Measurements from ENCODE around the gene KIF7.

The KIF7 gene

DNA sequence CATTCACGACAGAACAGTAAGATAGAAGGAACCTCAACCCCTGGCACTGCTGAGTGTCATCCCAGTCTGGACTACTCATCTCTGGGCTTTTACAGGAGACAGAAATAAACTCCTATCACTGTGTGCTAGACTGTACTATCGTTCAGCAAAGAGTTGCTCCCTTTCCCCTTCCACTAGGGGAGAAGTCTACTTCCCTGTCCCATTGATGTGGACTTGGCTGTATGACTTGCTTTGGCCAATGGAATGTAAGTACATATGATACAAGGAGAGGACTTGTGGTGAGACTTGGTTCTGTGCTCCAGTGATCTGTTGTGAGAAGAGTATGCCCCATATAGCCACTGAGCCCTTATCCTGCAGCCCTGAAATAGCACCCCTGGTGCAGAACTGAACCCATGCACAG lies 5.3 kb upstream of the KIF7 start:
- no peak for DNase-seq
- H3K4me1 Mint-ChIP-seq = peaks cover 9% of the 10 kb centered on the region
- ATAC-seq = no peak
- peaks cover 77% of the 10 kb centered on the region for H3K27me3 Mint-ChIP-seq
- no peak overlapping the region for H3K4me3 Mint-ChIP-seq
- no peaks in the 10 kb centered on the region for H3K9me3 Mint-ChIP-seq
- no peak overlapping the region for H3K27ac Mint-ChIP-seq

GRCh38 chr15:89659295-89659694 lies 4.0 kb upstream of the KIF7 start:
- Mint-ChIP-seq H3K27ac (no peak overlapping the region), H3K4me1 (peaks cover 19% of the 10 kb centered on the region), H3K27me3 (peaks cover 78% of the 10 kb centered on the region), H3K4me3 (no peak overlapping the region), H3K9me3 (no peaks in the 10 kb centered on the region)
- ATAC-seq (no peak), DNase-seq (no peak)

GRCh38 chr15:89657686-89658200 lies 2.5 kb upstream of the KIF7 start:
- H3K4me3 Mint-ChIP-seq = no peak overlapping the region
- peaks cover 29% of the 10 kb centered on the region for H3K4me1 Mint-ChIP-seq
- ATAC-seq (no peak), DNase-seq (no peak)
- H3K27me3 Mint-ChIP-seq = peaks cover 84% of the 10 kb centered on the region
- no peaks in the 10 kb centered on the region for H3K9me3 Mint-ChIP-seq
- no peak overlapping the region for H3K27ac Mint-ChIP-seq

GRCh38 chr15:89656116-89656815 lies 999 bp upstream of the KIF7 start:
- H3K27me3 Mint-ChIP-seq = peaks cover 83% of the 10 kb centered on the region
- peak overlapping the region; percentile 88 to 95 for H3K4me3 Mint-ChIP-seq
- no peak for DNase-seq
- H3K27ac Mint-ChIP-seq = no peak overlapping the region
- peak; percentile 44 for ATAC-seq
- peaks cover 29% of the 10 kb centered on the region for H3K4me1 Mint-ChIP-seq
- H3K9me3 Mint-ChIP-seq = no peaks in the 10 kb centered on the region

DNA sequence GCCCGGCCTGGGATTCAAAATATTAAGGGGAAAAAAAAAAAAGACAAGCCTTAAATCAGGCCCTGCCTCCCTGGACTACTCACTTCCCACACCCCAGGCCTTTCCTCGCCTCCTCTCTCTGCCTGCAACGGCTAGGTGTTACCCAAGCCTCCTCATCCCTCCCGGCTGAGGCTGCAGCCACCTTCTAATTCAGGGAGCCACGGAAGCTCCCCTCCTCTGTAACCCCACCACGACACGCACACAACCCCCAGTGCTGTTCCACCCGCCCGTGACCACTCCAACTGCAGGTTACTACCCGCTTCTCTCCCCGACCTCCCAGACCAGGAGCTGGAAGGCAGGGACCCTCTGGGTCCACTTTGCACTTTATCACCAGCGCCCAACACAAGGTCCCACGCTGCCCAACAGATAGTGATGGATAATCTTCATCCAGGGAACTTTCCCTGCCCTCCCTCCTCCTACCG lies 936 bp downstream of the KIF7 start:
- Mint-ChIP-seq H3K4me3 (peak overlapping the region; percentile 88 to 95), H3K4me1 (peaks cover 29% of the 10 kb centered on the region), H3K9me3 (no peaks in the 10 kb centered on the region), H3K27ac (peak overlapping the region in 1 of 2 donors; percentile 58), H3K27me3 (peaks cover 65% of the 10 kb centered on the region)
- DNase-seq (no peak), ATAC-seq (no peak)

- H3K4me3 Mint-ChIP-seq = no peak overlapping the region
- H3K9me3 Mint-ChIP-seq = no peaks in the 10 kb centered on the region
- peaks cover 29% of the 10 kb centered on the region for H3K4me1 Mint-ChIP-seq
- peaks cover 60% of the 10 kb centered on the region for H3K27me3 Mint-ChIP-seq
- no peak for ATAC-seq
- DNase-seq = no peak
- no peak overlapping the region for H3K27ac Mint-ChIP-seq
Observed at GRCh38 chr15:89653578-89653977, 1.7 kb downstream of the KIF7 start.

- no peak overlapping the region for H3K4me3 Mint-ChIP-seq
- peaks cover 51% of the 10 kb centered on the region for H3K27me3 Mint-ChIP-seq
- no peak for DNase-seq
- no peaks in the 10 kb centered on the region for H3K9me3 Mint-ChIP-seq
- no peak overlapping the region for H3K27ac Mint-ChIP-seq
- H3K4me1 Mint-ChIP-seq = peaks cover 29% of the 10 kb centered on the region
- ATAC-seq = no peak
Observed at GRCh38 chr15:89652666-89653065, 2.6 kb downstream of the KIF7 start.

- H3K4me3 Mint-ChIP-seq = no peak overlapping the region
Observed at GRCh38 chr15:89652131-89652530, 3.1 kb downstream of the KIF7 start.

GRCh38 chr15:89649716-89650115 lies 5.6 kb downstream of the KIF7 start:
- Mint-ChIP-seq H3K9me3 (no peaks in the 10 kb centered on the region), H3K27ac (peak overlapping the region in 1 of 2 donors; percentile 67), H3K27me3 (peaks cover 38% of the 10 kb centered on the region), H3K4me3 (no peak overlapping the region), H3K4me1 (peaks cover 22% of the 10 kb centered on the region)
- DNase-seq (no peak), ATAC-seq (no peak)

More at GRCh38 chr15:89652131-89652530, 3.1 kb downstream of the KIF7 start:
- ATAC-seq = no peak
- Mint-ChIP-seq H3K4me1 (peaks cover 33% of the 10 kb centered on the region), H3K9me3 (no peaks in the 10 kb centered on the region), H3K27me3 (peaks cover 50% of the 10 kb centered on the region), H3K27ac (no peak overlapping the region)
- DNase-seq = no peak

GRCh38 chr15:89649013-89649625 lies 6.1 kb downstream of the KIF7 start:
- ATAC-seq (peak; percentile 22), DNase-seq (no peak)
- peaks cover 16% of the 10 kb centered on the region for H3K4me1 Mint-ChIP-seq
- no peak overlapping the region for H3K4me3 Mint-ChIP-seq
- H3K27ac Mint-ChIP-seq = peak overlapping the region in 1 of 2 donors; percentile 67
- no peaks in the 10 kb centered on the region for H3K9me3 Mint-ChIP-seq
- H3K27me3 Mint-ChIP-seq = peaks cover 32% of the 10 kb centered on the region

DNA sequence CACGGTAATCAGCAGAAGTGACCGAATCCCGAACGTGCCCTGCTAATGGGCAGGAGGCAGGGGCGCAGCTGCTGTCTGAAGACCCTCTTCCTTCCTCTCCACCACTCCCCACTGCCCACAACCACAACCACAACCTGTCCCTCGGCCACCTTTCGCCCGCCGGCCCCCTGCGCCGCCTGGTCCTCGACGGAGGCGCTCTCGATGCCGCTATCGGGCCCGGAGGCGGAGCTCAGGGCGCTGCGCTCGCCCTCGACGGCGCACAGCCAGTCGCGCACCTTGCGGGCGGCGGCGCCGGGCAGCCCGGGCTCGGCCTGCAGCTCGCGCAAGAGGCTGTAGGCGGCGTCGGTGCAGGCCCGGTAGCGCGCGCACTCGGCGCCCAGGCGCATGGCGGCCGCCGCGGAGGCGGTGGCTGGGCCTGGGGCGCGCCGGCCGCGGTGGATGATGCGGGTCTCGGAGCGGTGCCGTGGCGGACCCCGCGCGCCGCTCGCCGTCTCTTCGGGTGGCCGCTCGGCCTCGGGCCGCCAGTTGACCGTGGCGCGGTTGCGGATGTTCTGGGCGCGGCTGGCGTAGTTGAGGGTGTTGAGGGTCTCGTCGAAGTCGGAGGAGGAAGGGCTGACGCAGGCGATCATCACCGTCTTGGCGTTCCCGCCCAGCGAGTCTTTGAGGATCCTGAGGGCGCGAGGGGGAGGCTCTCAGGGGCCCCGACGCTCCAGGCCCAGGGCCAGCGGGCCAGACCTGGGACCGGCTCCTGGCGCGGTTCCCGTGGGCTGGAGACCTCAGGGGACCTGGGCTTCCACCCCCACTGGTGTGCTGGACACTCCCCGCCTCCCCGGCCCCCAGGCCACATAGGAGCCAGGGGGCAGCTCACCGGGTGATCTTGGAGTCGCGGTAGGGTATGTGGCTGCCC lies 6.9 kb downstream of the KIF7 start:
- Mint-ChIP-seq H3K27me3 (peaks cover 24% of the 10 kb centered on the region), H3K4me1 (peaks cover 12% of the 10 kb centered on the region), H3K27ac (no peak overlapping the region), H3K4me3 (no peak overlapping the region), H3K9me3 (no peaks in the 10 kb centered on the region)
- DNase-seq (no peak), ATAC-seq (peak; percentile 39)

- Mint-ChIP-seq H3K9me3 (no peaks in the 10 kb centered on the region), H3K4me3 (no peak overlapping the region), H3K27me3 (peaks cover 14% of the 10 kb centered on the region), H3K27ac (no peak overlapping the region), H3K4me1 (peaks cover 8% of the 10 kb centered on the region)
- peak; percentile 64 for ATAC-seq
- DNase-seq = peak; percentile 62 to 74
Observed at GRCh38 chr15:89647191-89647851, 7.9 kb downstream of the KIF7 start.

- Mint-ChIP-seq H3K9me3 (no peaks in the 10 kb centered on the region), H3K4me3 (no peak overlapping the region), H3K27me3 (peaks cover 9% of the 10 kb centered on the region), H3K4me1 (peaks cover 8% of the 10 kb centered on the region), H3K27ac (peak overlapping the region; percentile 16 to 54)
- ATAC-seq (peak; percentile 8), DNase-seq (no peak)
Observed at GRCh38 chr15:89646416-89647141, 8.7 kb downstream of the KIF7 start.

DNA sequence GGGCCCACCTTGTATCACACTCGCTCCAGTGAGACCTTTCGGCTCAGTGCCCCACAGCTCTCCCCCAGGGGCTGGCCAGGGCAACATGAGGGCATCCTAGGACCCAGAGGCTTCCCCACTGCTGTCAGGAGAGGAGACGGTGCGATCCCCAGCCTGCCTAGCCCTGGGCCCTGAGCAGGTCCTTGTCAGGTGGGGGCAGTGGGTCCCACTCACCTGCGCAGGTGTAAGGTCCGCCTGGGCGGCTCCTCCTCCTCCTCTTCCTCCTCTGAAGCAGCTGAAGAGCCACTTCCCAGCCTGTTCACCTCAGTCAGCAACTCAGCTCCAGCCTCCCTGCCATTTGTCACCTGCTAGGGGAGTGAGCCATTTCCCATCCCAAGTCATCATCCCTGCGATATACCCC lies 9.6 kb downstream of the KIF7 start:
- H3K4me1 Mint-ChIP-seq = peaks cover 8% of the 10 kb centered on the region
- peaks cover 9% of the 10 kb centered on the region for H3K27me3 Mint-ChIP-seq
- no peak overlapping the region for H3K27ac Mint-ChIP-seq
- H3K9me3 Mint-ChIP-seq = no peaks in the 10 kb centered on the region
- no peak for DNase-seq
- no peak for ATAC-seq
- H3K4me3 Mint-ChIP-seq = no peak overlapping the region

All from stimulated activated naive CD8-positive, alpha-beta T cell treated with anti-CD3 and anti-CD28 coated beads, Interleukin-15, amount 100 ng/mL, for 72 hours (primary cell).